GM12878 (cell line): ENCODE measurements around the gene CHD1. TPM values are rescaled to one million over a fixed set of nuclear protein-coding genes. Genes with fewer than 3 reads are reported as not detected.

ENCODE experiments used
- ATAC-seq: fragments of 200-7000 bp; cut with Tn5 transposase; 3 replicates; pipeline ENCODE4 v1.9.1; 2020; ENCODE audit warnings: mild to moderate bottlenecking, moderate library complexity
- BruUV-seq: library from RNA; stranded (reverse); fragments of 400-500 nt; replicated peaks from 2 replicates; lab custom pipeline; 2021; lab: Mats Ljungman, UMichigan
- CTCF ChIA-PET: fragments of 300-600 bp; sonication (Branson Sonifier 250); formaldehyde crosslinking; extraction: SDS; loops from one replicate; lab custom pipeline; 2021; ENCODE audit warnings: inconsistent platforms; lab: Yijun Ruan, JAX
- POLR2A ChIA-PET: fragments of 350-600 bp; formaldehyde crosslinking; extraction: SDS; loops from one replicate; lab custom pipeline; 2021; ENCODE audit warnings: inconsistent platforms; lab: Charles Lee
- RAD21 ChIA-PET: fragments of 300-600 bp; sonication (Branson Sonifier 250); formaldehyde crosslinking; loops from one replicate; lab custom pipeline; 2023; ENCODE audit warnings: antibody characterized with exemption; ENCODE audit not compliant: unreplicated experiment; lab: Charles Lee
- SMC1A ChIA-PET: fragments of 300-600 bp; sonication (Branson Sonifier 250); formaldehyde crosslinking; loops from one replicate; lab custom pipeline; 2023; ENCODE audit not compliant: unreplicated experiment, uncharacterized antibody; lab: Charles Lee
- DNase-seq: peaks from one replicate; pipeline ENCODE4 v3.0.0-alpha.2; 2011; ENCODE audit warnings: low read depth, low spot score
- FAIRE-seq: peaks from 3 replicates; lab custom pipeline; 2011; peaks lifted over from hg19 to GRCh38; lab: Jason Lieb, UNC
- H2AFZ ChIP-seq: 2 replicates; pipeline ENCODE4 v1.6.0; 2011; ENCODE audit warnings: low read depth, low read length, control low read depth; ENCODE audit not compliant: control insufficient read depth
- H3K27ac ChIP-seq: 2 replicates; pipeline ENCODE4 v1.5.1; 2011; ENCODE audit warnings: control low read depth; ENCODE audit not compliant: control insufficient read depth, insufficient read depth
- H3K27me3 ChIP-seq, 2 experiments: replicated peaks in 1 of 2; 2 replicates each; pipeline versions ENCODE4 v1.6.0 to v1.6.1; 2011; ENCODE audit warnings: low read length in 1 of 2; ENCODE audit not compliant: control insufficient read depth in 2 of 2, insufficient read depth in 2 of 2
- H3K36me3 ChIP-seq, 2 experiments: 2 replicates each; pipeline ENCODE4 v1.5.1; 2011; ENCODE audit warnings: low read length in 1 of 2; ENCODE audit not compliant: control insufficient read depth in 2 of 2, insufficient read depth in 2 of 2
- H3K4me1 ChIP-seq: 2 replicates; pipeline ENCODE4 v1.6.1; 2011; ENCODE audit warnings: mild to moderate bottlenecking, low read length, moderate library complexity, mixed read lengths; ENCODE audit not compliant: control insufficient read depth, insufficient read depth
- H3K4me2 ChIP-seq: 2 replicates; pipeline ENCODE4 v1.6.0; 2011; ENCODE audit warnings: control low read depth; ENCODE audit not compliant: control insufficient read depth, insufficient read depth
- H3K4me3 ChIP-seq: fragments of 200-600 bp; sonication (generic); 2 replicates; pipeline ENCODE4 v1.5.1; 2016
- H3K79me2 ChIP-seq: 2 replicates; pipeline ENCODE4 v1.6.0; 2011; ENCODE audit warnings: low read length; ENCODE audit not compliant: control insufficient read depth, insufficient read depth
- H3K9ac ChIP-seq: 2 replicates; pipeline ENCODE4 v1.8.0; 2011; ENCODE audit warnings: low read length, control low read depth, mixed read lengths; ENCODE audit not compliant: control insufficient read depth, insufficient read depth
- H3K9me3 ChIP-seq: replicated peaks from 3 replicates; pipeline ENCODE4 v1.5.1; 2011; ENCODE audit warnings: mild to moderate bottlenecking, low read length; ENCODE audit not compliant: control insufficient read depth, insufficient read depth
- H4K20me1 ChIP-seq: 2 replicates; pipeline ENCODE4 v1.6.0; 2011; ENCODE audit not compliant: control insufficient read depth, insufficient read depth
- LARP7 ChIP-seq: fragments of 450-650 bp; IDR thresholded peaks from 2 replicates; pipeline ENCODE4 v1.6.1; 2017; ENCODE audit warnings: mild to moderate bottlenecking
- SREBF1 ChIP-seq: IDR thresholded peaks from 2 replicates; pipeline ENCODE4 v1.6.1; 2012; ENCODE audit warnings: mild to moderate bottlenecking, low read length
- SUPT20H ChIP-seq: IDR thresholded peaks from 2 replicates; pipeline ENCODE4 v1.6.1; 2011; ENCODE audit warnings: low read depth, mild to moderate bottlenecking, low read length, moderate library complexity, borderline replicate concordance; ENCODE audit not compliant: control insufficient read depth
- ZNF207 ChIP-seq: fragments of 450-650 bp; IDR thresholded peaks from 2 replicates; pipeline ENCODE4 v1.6.1; 2014; ENCODE audit warnings: antibody characterized with exemption, mild to moderate bottlenecking, borderline replicate concordance
- WGBS: methylation state at CpG from one replicate; pipeline ENCODE4 v1.1.6; 2016; ENCODE audit warnings: low lambda C conversion rate; ENCODE audit not compliant: insufficient replicate concordance, insufficient coverage; ENCODE audit errors: missing lambda C conversion rate; 5-methylcytosine and 5-hydroxymethylcytosine counted together
- in situ Hi-C: fragments of 300-500 bp; cut with MboI; formaldehyde crosslinking; loops from 9 replicates; pipeline ENCODE4 v1.14.3; 2018; ENCODE audit warnings: mixed read lengths
- intact Hi-C: fragments of 100-400 bp; cut with micrococcal nuclease; formaldehyde crosslinking; loops from one replicate; pipeline ENCODE4 v1.14.2; 2022; ENCODE audit not compliant: unreplicated experiment
- polyA plus RNA-seq, 11 experiments: library from polyadenylated mRNA; depleted of rRNA in 4 of 11; unstranded in 6 of 11; stranded (reverse) in 5 of 11; fragments of >200 nt; fragmentation: Nextera tagmentation in 4 of 11; fragmentation: Illumina TruSeq in 1 of 11; extraction: Ambion mirVana in 4 of 11; extraction: Trizol in 1 of 11; gene quantifications; 1 replicate in 1 of 11; 2 replicates in 10 of 11; pipeline versions ENCODE4 v1.2.1 to v1.2.3, GENCODE V29; 2011 to 2016; ENCODE audit warnings: inconsistent platforms in 2 of 11, missing spikeins in 2 of 11, low read depth in 1 of 11
- total RNA-seq, 4 experiments: library from RNA; depleted of rRNA in 3 of 4; stranded (reverse); fragments of >200 nt in 3 of 4; fragmentation: Illumina TruSeq in 1 of 4; extraction: Trizol in 1 of 4; gene quantifications; 2 replicates each; pipeline versions ENCODE4 v1.2.1 to v1.2.3, GENCODE V29; 2013 to 2021
- TF ChIP-seq, protein P1 (sequence below): IDR thresholded peaks from 2 replicates; pipeline ENCODE4 v1.6.1; 2012; ENCODE audit warnings: mild to moderate bottlenecking, low read depth, low read length

CHD1 gene
- total and polyA plus RNA-seq, 10 of the 15 experiments (the other 5 are each of a cell fraction or from before 2014, with no cell fraction given), result 25.5 to 158 (median 50.5) TPM

DNA sequence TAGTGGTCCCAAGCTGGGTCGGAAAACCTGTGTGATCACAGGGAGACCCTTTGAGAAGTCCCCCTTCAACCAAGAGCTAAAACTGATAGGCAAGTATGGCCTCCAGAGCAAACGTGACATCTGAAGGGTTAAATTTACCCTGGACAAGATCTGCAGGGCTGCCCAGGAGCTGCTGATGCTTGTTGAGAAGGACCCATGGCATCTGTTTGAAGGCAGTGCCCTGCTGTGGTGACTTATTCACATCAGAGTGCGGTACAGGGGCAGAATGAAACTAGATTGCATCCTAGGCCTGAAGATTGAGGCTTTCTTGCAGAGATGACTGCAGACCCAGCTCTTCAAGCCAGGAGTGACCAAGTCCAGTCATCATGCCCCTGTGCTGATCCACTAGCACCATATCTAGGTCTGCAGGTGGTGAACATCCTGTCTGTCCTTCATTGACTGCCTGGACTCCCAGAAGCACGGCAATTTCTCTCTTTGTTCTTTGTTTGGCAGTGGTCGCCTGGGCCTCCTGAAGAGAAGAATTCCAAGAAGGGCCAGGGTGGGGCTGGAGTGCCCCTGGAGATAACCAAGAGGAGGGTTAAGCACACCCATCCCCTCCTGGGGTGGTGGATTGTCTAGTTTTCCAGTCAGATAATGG is 25.7 kb upstream of the CHD1 start:
- Histone ChIP-seq H3K9ac (no peak overlapping the region), H3K79me2 (no peaks in the 10 kb centered on the region), H3K4me3 (no peak overlapping the region), H3K4me1 (no peaks in the 10 kb centered on the region), H3K4me2 (no peak overlapping the region), H3K27me3 (no peaks in the 10 kb centered on the region), H3K9me3 (no peaks in the 10 kb centered on the region), H3K36me3 (no peaks in the 10 kb centered on the region), H2AFZ (no peak overlapping the region), H4K20me1 (no peaks in the 10 kb centered on the region)
- ChIA-PET CTCF (no interaction called here), POLR2A (no interaction called here), RAD21 (no interaction called here), SMC1A (interaction anchor here (0.8 kb wide), 1 partner anchor 15 kb away, joined by 3 read pairs; no protein-coding TSS in a partner anchor)
- no peak for DNase-seq
- in situ Hi-C loops (no loop called here), intact Hi-C loops (no loop called here)
- FAIRE-seq, result no peak
- BruUV-seq, result no TSS peak
- 77% methylated on average over 5 of the region's 5 CpGs for WGBS
- no peak for ATAC-seq
- no peak for TF ChIP-seq LARP7
- no peak for TF ChIP-seq SUPT20H
- no peak for TF ChIP-seq SREBF1
- TF ChIP-seq ZNF207, result no peak
- TF ChIP-seq, protein P1, sequence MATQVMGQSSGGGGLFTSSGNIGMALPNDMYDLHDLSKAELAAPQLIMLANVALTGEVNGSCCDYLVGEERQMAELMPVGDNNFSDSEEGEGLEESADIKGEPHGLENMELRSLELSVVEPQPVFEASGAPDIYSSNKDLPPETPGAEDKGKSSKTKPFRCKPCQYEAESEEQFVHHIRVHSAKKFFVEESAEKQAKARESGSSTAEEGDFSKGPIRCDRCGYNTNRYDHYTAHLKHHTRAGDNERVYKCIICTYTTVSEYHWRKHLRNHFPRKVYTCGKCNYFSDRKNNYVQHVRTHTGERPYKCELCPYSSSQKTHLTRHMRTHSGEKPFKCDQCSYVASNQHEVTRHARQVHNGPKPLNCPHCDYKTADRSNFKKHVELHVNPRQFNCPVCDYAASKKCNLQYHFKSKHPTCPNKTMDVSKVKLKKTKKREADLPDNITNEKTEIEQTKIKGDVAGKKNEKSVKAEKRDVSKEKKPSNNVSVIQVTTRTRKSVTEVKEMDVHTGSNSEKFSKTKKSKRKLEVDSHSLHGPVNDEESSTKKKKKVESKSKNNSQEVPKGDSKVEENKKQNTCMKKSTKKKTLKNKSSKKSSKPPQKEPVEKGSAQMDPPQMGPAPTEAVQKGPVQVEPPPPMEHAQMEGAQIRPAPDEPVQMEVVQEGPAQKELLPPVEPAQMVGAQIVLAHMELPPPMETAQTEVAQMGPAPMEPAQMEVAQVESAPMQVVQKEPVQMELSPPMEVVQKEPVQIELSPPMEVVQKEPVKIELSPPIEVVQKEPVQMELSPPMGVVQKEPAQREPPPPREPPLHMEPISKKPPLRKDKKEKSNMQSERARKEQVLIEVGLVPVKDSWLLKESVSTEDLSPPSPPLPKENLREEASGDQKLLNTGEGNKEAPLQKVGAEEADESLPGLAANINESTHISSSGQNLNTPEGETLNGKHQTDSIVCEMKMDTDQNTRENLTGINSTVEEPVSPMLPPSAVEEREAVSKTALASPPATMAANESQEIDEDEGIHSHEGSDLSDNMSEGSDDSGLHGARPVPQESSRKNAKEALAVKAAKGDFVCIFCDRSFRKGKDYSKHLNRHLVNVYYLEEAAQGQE, result no peak
- TF ChIP-seq, all 136 proteins: peak for 0
- no peak overlapping the region for H3K27ac ChIP-seq
